ENCODE data around the gene WASHC2A.
"Not testable (repeated sequence)": the region's sequence is repeated elsewhere in the genome, so short reads cannot be mapped to it uniquely, and the experiment has no call there.

The WASHC2A gene, protein sequence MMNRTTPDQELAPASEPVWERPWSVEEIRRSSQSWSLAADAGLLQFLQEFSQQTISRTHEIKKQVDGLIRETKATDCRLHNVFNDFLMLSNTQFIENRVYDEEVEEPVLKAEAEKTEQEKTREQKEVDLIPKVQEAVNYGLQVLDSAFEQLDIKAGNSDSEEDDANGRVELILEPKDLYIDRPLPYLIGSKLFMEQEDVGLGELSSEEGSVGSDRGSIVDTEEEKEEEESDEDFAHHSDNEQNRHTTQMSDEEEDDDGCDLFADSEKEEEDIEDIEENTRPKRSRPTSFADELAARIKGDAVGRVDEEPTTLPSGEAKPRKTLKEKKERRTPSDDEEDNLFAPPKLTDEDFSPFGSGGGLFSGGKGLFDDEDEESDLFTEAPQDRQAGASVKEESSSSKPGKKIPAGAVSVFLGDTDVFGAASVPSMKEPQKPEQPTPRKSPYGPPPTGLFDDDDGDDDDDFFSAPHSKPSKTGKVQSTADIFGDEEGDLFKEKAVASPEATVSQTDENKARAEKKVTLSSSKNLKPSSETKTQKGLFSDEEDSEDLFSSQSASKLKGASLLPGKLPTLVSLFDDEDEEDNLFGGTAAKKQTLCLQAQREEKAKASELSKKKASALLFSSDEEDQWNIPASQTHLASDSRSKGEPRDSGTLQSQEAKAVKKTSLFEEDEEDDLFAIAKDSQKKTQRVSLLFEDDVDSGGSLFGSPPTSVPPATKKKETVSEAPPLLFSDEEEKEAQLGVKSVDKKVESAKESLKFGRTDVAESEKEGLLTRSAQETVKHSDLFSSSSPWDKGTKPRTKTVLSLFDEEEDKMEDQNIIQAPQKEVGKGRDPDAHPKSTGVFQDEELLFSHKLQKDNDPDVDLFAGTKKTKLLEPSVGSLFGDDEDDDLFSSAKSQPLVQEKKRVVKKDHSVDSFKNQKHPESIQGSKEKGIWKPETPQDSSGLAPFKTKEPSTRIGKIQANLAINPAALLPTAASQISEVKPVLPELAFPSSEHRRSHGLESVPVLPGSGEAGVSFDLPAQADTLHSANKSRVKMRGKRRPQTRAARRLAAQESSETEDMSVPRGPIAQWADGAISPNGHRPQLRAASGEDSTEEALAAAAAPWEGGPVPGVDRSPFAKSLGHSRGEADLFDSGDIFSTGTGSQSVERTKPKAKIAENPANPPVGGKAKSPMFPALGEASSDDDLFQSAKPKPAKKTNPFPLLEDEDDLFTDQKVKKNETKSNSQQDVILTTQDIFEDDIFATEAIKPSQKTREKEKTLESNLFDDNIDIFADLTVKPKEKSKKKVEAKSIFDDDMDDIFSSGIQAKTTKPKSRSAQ (N-terminal part only)

DNA sequence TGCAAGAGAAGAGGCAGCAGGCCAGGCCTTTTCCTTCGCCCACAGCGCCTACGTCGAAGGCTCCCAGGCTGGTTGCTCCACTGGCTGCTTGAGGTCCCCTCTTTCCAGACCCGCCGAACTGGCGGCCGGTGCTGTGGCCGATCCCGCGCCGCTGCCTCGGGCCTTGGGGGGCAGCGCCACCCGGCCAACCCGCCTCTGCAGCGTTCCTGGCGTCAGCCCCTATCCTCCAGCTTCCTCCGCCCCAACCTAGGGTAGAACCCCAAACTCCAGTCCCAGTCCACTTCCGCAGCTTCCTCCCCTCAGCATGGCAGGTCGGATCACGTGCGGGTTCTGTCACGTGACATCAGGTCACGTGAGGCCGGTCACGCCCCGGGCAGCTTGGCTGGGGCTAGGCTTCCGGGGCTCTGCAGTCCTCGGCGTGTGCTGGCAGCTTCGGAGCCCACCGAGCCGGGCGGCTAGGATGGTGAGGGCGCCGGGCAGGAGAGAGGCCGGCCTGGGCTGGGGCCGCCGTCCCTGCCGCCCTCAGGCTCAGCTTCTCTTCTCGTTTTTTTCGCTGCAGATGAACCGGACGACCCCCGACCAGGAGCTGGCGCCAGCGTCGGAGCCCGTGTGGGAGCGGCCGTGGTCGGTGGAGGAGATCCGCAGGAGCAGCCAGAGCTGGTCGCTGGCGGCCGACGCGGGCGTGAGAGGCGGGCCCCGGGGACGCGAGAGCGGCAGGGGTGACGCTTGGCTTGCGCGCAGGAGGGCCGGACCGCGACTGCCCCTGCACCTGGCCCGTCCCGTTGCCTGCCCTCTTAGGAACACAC, at the start of gene WASHC2A:
TSS of gene WASHC2A (plus strand) at position 409 of the 806 bp plus-strand sequence. CDS start at position 461, 52 bp downstream.
- not testable (repeated sequence) for DNase-seq

DNA sequence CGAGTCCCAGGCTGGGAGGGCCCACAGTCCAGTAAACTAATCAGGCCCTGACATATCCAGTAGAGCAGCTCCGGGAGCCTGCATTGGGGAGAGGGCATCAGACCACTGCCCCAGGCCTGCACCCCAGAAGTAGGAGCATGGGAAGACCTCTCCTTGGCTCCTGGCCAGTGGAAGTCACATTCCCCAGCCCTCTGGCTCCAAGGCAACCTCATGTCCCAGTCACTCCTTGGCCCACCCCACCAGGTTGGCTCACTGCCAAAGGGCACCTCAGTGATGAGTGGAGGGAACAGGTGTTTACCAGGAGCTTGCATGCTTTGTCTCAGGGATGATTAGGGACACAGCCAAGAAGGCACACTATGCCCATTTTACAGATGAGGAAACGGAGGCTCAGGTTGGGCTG, 48.5 kb upstream of the WASHC2A start:
- not testable (repeated sequence) for DNase-seq

DNA sequence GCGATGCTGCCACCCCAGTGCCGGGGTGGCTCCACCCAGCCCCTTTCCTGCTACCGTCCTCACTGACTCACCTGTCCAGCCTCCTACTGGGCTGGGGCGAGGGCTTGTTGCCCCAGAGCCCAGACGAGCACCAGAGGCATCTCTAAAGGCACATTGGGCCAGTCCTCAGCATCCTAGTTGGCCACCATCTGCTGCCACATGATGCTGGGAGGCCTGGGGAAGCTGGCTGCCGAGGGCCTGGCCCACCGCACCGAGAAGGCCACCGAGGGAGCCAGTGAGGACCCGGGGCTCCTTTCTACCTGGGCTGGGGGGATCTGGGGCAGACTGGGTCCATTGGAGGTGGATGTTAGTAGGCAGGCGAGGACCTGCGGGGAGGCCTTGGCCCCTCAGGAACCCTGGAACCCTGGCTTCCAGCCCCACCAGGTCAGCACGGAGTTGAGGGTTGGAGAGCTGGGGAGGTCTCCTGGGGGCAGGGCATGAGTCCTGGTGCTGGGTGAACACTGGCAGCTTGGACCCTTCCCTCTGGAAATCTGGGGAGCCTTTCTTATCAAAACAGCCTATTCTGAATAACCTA, 47.2 kb upstream of the WASHC2A start:
- not testable (repeated sequence) for DNase-seq

DNA sequence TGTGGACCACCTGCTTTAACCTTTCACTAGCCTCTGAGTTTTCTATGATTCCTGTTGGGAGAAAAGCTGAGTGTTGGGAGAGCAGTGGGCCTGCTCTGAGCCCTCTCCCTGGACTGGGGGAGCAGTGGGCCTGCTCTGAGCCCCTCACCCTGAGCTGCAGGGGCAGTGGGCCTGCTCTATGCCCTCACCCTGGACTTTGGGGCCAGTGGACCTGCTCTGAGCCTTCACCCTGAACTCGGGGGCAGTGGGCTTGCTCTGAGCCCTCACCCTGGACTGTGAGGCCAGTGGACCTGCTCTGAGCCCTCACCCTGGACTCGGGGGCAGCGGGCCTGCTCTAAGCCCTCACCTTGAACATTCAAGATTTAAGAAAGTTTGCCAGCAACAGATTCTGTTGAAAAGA, 46.1 kb upstream of the WASHC2A start:
- DNase-seq, result no peak

DNA sequence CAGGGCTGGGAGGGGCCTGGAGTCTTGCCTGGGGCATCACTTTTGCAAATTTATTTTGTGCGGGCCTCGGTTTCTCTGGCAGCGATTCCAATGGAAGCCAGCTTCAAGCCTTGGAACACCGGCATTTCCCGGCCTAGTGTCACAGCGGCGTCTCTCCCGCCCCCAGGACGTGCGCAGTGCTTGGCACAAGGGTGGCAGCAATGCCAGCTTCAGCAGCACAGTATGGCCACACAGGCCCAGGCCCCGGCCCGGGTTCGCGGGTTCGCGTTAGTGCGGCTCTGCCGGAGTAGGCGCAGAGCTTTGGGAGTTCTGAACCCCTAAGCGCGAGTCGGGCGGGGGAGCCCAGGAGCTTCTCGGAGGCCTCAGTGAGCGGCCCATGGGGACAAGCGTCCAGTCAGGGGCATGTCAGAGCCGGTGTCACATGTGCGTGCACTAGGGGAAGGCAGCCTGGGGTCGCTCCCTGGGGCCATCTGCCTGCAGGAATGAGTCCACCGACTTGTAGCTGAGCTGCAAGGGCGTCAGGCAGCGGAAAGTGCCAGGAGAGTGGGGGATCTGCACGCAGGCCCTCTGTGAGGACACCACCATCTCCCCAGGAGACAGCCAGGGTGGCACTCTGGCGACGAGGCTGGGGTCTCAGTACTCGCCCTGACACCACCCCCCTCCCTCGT, 42.9 kb upstream of the WASHC2A start:
- not testable (repeated sequence) for DNase-seq

DNA sequence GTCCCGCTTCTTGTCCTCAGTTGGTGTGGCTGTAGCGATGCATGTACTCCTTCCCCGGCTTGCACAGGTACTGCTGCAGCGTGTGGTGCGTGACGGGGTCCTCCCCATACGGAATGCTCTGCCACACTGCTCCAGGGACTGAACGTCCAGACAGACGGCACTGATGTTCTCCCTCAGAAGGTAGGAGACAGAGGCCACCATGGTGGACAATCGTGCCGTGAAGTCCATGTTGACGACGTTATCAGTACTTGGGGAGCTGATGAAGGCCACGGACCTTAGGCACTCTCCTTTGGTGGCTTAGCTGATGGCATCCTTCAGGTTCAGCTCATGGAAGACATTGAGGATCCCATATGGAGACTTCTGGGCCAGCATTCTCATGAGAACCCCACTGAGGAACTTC, 42.1 kb upstream of the WASHC2A start:
- no peak for DNase-seq

DNA sequence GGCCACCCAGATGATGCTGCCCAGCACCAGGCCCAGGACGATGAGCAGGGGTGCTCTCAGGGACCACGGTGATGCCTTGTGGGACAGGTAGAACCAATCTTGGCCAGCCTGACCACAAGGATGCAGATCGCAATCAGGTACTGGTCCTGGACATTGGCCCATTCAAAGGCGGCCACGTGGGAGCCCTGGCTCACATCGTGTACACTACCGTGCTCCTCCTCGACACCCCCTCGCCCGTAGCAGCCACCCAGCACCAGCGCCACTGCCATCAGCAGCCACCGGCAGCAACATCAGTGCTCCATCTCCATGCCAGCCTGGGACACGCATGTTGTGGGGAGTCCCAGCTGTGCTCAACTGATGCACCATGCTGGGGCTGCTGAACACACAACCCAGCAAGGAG, 40.6 kb upstream of the WASHC2A start:
- no peak for DNase-seq

DNA sequence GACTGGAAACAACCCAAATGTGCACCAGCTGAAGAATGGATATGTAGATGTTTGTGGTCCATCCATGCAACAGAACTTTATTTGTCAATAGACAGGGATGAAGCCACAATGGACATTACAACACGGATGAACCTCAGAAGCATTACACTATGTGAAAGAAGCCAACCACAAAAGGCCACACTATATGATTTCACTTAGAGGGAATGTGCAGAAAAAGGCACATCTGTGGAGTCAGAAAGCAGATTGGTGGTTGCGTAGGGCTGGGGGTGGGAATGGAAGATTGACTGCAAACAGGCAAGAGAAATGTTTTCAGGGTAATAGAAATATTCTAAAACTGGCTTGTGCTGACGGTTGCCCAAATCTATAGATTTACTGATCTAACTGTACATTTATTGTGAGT, 34.3 kb upstream of the WASHC2A start:
- DNase-seq, result no peak

DNA sequence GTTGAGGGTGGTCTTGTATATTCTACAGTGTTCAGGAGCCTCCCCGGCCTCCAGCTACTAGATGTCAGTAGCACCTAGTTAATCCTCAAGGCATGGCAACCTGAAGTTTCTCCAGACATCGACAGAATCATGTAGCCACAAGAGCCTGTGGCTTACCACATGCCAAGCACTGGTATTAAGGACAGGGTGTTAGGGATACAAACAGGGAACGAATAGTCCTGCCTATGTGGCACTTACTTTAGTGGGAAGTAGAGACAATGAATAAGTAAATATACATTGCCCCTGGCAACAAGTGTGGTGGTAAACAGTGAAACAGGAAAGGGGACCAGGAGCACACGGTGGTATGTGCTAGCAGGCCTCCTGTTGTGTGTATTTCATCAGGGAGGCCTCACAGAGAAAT, 32.4 kb upstream of the WASHC2A start:
- peak; percentile 81 for DNase-seq

DNA sequence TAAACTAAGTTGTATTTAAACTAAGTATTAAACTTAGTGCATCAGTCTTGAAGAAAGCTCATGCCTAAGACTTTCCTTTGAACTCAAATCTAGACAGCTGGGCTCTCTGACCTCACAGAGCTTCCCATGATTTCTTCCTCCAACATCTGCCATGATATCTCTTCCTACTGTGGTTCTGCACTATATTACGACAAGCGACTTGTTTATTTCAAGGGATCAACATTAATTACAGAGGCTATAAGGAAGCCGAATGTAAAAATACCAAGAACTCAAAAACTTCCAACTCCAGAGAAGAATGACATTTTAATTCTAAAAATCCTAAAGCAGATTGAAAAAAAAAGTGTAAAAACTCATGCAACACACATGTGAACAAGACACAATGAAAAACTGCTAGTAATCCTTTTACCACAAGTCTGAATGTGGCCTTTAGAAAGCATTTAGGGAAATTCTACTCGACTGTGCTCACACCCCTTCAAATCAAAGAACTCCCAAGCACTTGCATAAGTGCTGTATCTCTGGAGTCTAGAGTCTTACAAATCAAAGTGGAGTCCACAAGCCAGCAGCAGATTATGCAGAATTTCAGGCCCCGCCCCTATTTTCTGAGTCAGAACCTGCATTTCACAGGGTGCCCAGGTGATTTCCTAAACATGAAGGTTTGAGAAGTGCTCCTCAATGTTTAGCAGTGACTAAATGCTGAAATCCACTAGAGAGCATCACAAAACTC, 22.7 kb upstream of the WASHC2A start:
- no peak for DNase-seq

DNA sequence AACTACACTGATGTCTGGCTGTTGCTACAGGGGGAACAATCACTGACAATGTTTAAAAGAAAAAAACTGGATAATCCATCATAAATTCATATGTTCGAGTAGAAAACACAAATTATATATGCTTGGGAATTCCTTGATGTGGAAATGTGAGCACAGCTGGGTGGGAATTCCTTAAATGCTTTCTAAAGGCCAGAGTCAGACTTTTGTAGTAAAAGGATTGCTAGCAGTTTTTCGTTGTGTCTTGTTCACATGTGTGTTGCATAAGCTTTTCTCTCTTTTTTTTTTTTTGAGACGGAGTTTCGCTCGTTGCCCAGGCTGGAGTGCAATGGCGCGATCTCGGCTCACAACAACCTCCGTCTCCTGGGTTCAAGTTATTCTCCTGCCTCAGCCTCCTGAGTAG, 21.3 kb upstream of the WASHC2A start:
- not testable (repeated sequence) for DNase-seq

DNA sequence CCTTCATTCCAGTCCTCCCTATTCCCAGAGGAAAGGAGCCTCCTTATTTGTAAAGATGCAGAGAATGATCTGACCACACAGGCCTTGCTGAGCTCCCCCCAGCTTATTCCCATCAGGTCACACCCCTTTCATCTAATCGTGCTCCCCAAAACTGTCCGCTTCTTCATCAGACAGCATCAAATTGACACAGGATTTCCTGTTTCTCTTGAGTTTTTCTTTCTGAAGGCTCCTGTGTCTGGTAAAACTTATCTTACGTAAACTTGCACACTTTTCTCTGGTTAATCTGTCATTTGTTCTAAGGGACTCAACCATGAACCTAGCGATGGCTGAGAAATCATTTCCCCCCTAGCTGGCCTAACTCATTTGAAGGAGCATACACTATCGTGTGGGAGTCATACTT, 20.2 kb upstream of the WASHC2A start:
- DNase-seq, result not testable (repeated sequence)

DNA sequence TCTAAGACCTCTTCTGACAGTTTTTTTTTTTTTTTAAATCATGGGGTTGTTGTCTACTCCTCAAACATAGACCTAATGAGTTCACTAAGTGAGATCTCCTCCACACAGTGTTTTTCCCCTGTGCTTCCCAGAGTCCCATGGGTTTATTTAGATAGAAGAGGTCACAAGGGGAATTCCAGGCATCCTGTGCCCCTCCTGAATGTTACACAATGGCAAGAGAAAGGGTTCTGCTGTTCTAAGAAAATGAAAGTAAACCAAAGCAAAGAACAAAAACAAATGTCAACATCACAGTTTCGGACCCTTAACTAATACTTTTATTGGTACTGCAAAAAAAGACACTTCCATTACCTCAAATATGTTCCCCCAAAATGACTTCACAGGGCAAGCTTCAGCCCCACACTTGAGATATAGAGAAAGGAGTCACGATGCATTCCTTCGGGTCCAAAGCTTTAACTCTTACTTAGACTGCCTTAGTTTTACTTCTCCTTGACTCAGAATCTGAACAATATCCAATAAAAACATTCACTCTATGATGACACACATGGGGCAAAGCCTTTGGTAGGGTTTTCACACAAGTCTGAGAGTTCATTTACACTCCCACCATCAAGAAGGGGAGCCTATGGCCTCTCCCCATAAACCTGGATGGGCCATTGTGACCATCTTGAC, 15.6 kb upstream of the WASHC2A start:
- not testable (repeated sequence) for DNase-seq

DNA sequence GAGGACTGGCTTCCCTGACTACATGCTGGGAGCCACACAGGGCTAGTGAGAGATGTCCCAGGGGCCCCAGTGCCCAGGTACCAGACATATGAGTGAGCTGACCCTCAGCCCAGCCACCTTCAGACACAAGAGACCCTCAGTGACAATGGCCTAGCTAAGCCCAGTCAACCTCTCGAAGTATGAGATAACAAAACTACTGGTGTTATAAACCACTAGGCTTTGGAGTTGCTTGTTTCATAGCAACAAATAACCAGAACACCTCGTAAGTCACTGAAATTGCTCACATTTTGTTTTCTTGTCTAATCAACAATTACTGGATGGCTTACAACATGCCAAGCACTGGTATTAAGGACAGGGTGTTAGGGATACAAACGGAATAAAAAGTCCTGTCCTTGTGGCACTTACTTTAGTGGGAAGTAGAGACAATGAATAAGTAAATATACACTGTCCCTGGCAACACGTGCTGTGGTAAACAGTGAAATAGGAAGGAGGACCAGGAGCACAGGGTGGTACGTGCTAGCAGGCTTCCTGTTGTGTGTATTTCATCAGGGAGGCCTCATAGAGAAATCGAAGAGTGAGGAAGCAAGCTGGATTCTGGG, 14.9 kb upstream of the WASHC2A start:
- DNase-seq, result not testable (repeated sequence)

DNA sequence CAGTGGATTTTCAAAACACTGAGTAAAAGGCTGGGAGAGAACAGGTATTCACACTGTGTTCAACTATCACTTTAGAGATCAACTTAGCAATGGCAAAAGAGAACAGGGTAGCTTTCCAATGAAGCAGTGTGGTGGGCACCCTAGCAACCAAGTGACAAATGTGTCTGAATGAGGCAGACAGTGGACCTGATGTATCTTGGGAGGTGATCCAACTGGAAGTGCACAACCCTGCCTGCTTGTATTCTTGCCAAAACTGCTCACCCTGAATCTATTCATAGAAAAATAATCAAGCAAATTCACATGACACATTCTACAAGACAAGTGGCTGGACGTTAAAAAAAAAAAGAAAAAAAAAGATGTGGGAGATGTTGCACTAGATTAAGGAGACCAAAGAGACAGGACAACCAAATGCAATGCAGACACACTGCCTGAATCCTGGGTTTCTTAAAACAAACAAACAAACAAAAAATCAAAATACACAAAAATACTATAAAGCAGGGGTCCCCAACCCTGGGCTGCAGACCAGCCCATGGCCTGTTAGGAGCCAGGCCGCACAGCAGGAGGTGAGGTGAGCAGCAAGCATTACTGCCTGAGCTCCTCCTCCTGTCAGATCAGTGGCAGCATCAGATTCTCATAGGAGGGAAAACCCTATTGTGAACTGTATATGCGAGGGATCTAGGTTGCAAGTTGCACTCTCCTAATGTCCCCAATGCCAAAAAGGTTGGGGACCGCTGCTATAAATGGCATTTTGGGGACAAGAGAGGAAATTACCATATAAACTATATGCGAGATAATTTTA, 12.1 kb upstream of the WASHC2A start:
- not testable (repeated sequence) for DNase-seq

DNA sequence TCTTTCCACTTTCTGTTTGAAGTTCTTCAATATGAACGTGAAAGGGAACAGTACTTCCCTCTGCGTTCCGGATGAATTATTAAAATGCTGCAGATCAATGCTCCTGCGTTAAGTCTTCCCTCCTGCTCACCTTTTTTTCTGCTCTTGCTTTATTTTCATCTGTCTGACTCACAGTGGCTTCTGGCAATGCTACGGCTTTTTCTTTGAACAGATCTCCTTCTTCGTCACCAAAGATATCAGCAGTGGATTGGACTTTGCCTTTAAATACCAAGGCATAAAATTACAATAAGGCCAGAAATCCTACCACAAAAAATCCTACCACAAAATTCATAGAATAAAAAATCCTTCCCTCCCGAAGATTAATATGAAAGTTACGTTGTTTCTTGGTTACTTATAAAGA, 11.1 kb upstream of the WASHC2A start:
- DNase-seq, result not testable (repeated sequence)

DNA sequence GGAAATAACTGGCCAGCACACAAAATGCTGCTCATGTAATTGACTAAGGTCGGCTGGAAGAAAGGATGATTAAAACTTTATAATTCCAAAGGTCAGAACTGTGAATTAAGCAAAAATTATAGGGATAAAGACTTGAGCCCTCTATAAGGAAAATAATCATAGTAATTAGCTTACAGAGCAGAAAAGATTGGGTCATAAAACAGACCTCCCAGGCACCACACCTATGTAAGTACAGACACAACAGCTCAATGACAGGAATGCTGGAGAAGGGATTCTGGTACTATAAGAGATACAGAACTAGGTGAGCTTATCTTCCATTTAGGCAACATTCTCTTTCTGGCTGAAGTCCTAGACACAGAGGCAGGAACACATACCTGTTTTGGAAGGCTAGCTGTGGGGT, 9.0 kb upstream of the WASHC2A start:
- DNase-seq, result not testable (repeated sequence)

DNA sequence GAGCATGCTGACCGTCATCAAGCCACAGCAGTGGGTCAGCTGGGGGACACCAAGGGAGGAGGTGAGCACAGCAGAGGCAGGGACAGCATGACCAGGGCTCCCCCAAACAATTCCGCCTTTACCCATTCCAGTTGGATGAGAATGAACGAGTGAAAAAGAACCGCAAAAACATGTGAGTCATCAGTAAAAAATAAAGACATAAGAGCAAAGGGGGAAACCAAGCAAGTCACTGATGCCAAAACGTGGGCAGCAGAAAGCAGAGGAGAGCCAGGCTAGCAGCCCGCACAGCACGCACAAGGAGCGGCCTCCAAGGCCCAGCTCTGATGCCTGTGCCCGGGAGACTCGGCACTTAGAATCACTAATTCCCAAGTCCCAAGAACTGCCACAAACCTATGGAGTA, 7.8 kb upstream of the WASHC2A start:
- not testable (repeated sequence) for DNase-seq

Measured in DMS153 (cell line).